HAP-1 (cell line): Measurements from ENCODE around the gene MYL4.

Experiments used
- DNase-seq, 2 experiments: peaks; one replicate each; pipeline ENCODE4 v3.0.0-alpha.2; 2016 to 2020; ENCODE audit warnings: low spot score in 2 of 2
- H3K27me3 ChIP-seq: fragments of 250-450 bp; sonication (Bioruptor Pico); 2 replicates; pipeline ENCODE4 v1.5.1; 2020; ENCODE audit warnings: low read depth, mild to moderate bottlenecking, moderate library complexity
- H3K36me3 ChIP-seq: fragments of 250-450 bp; sonication (Bioruptor Pico); replicated peaks from 2 replicates; pipeline ENCODE4 v1.5.1; 2020; ENCODE audit warnings: mild to moderate bottlenecking
- H3K4me1 ChIP-seq: fragments of 250-450 bp; sonication (Bioruptor Pico); 2 replicates; pipeline ENCODE4 v1.5.1; 2020; ENCODE audit warnings: mild to moderate bottlenecking
- H3K4me3 ChIP-seq: fragments of 250-450 bp; sonication (Bioruptor Pico); 2 replicates; pipeline ENCODE4 v1.5.1; 2020; ENCODE audit warnings: mild to moderate bottlenecking, moderate library complexity
- H3K9me3 ChIP-seq: fragments of 250-450 bp; sonication (Bioruptor Pico); 2 replicates; pipeline ENCODE4 v1.5.1; 2020; ENCODE audit warnings: mild to moderate bottlenecking, moderate library complexity
- in situ Hi-C: fragments of 300-500 bp; cut with MboI; formaldehyde crosslinking; loops from 3 replicates; pipeline ENCODE4 v1.14.3; 2020; ENCODE audit warnings: low sequenced_read_pairs, inconsistent platforms, mixed read lengths

Gene MYL4

GRCh38 chr17:47184681-47185080 is 24.5 kb upstream of the MYL4 start:
- in situ Hi-C loops, result no loop called here
- Histone ChIP-seq H3K9me3 (no peaks in the 10 kb centered on the region), H3K4me1 (peaks cover 19% of the 10 kb centered on the region), H3K27me3 (no peaks in the 10 kb centered on the region), H3K36me3 (peaks cover 14% of the 10 kb centered on the region), H3K4me3 (no peak overlapping the region)
- DNase-seq, result no peak

GRCh38 chr17:47188271-47188875 is 20.8 kb upstream of the MYL4 start:
- H3K4me1 ChIP-seq, result peaks cover 21% of the 10 kb centered on the region

GRCh38 chr17:47188876-47189731 is 20.0 kb upstream of the MYL4 start, which contains the start of gene CDC27:
Gene CDC27, minus strand, starts transcription at chr17:47189295. Its CDS starts 123 bp downstream, at chr17:47189172.
- in situ Hi-C loops, result no loop called here
- peaks cover 16% of the 10 kb centered on the region for H3K4me1 ChIP-seq

More at GRCh38 chr17:47188271-47188875, 20.8 kb upstream of the MYL4 start:
- Histone ChIP-seq H3K27me3 (no peaks in the 10 kb centered on the region), H3K36me3 (no peaks in the 10 kb centered on the region; the same call in 1 of the 2 replicates), H3K4me3 (peak overlapping the region; percentile 89), H3K9me3 (no peaks in the 10 kb centered on the region)
- DNase-seq, result peak; percentile 12 to 24
- in situ Hi-C loops, result no loop called here

GRCh38 chr17:47189732-47190237 is 19.4 kb upstream of the MYL4 start:
- in situ Hi-C loops, result no loop called here
- Histone ChIP-seq H3K4me1 (peaks cover 12% of the 10 kb centered on the region), H3K36me3 (no peaks in the 10 kb centered on the region), H3K27me3 (no peaks in the 10 kb centered on the region), H3K4me3 (peak overlapping the region; percentile 89), H3K9me3 (no peaks in the 10 kb centered on the region)
- DNase-seq, result no peak

More at GRCh38 chr17:47188876-47189731, 20.0 kb upstream of the MYL4 start, which contains the start of gene CDC27:
- H3K36me3 ChIP-seq, result no peaks in the 10 kb centered on the region
- H3K27me3 ChIP-seq, result no peaks in the 10 kb centered on the region
- H3K9me3 ChIP-seq, result no peaks in the 10 kb centered on the region
- H3K4me3 ChIP-seq, result peak within 1 kb of the TSS; percentile 89
- DNase-seq, result peak; percentile 91 to 100

GRCh38 chr17:47190243-47190642 is 18.9 kb upstream of the MYL4 start:
- no peaks in the 10 kb centered on the region for H3K36me3 ChIP-seq
- peaks cover 11% of the 10 kb centered on the region for H3K4me1 ChIP-seq
- H3K9me3 ChIP-seq, result no peaks in the 10 kb centered on the region
- in situ Hi-C loops, result no loop called here
- H3K4me3 ChIP-seq, result no peak overlapping the region
- DNase-seq, result no peak
- no peaks in the 10 kb centered on the region for H3K27me3 ChIP-seq

GRCh38 chr17:47190770-47191169 is 18.4 kb upstream of the MYL4 start:
- Histone ChIP-seq H3K9me3 (no peaks in the 10 kb centered on the region), H3K36me3 (no peaks in the 10 kb centered on the region), H3K4me1 (peaks cover 11% of the 10 kb centered on the region), H3K4me3 (no peak overlapping the region), H3K27me3 (no peaks in the 10 kb centered on the region)
- no peak for DNase-seq
- in situ Hi-C loops, result no loop called here

- no peak overlapping the region for H3K4me3 ChIP-seq
- peaks cover 5% of the 10 kb centered on the region; the same call in 1 of the 2 replicates for H3K27me3 ChIP-seq
- in situ Hi-C loops, result no loop called here
- H3K9me3 ChIP-seq, result no peaks in the 10 kb centered on the region
- no peak for DNase-seq
- no peaks in the 10 kb centered on the region for H3K36me3 ChIP-seq
- H3K4me1 ChIP-seq, result peaks cover 9% of the 10 kb centered on the region
Measured at GRCh38 chr17:47192554-47192953, 16.6 kb upstream of the MYL4 start.

- no peak for DNase-seq
- no peaks in the 10 kb centered on the region for H3K36me3 ChIP-seq
- peaks cover 5% of the 10 kb centered on the region; the same call in 1 of the 2 replicates for H3K27me3 ChIP-seq
- H3K4me1 ChIP-seq, result peaks cover 4% of the 10 kb centered on the region
- H3K4me3 ChIP-seq, result no peak overlapping the region
- no peaks in the 10 kb centered on the region for H3K9me3 ChIP-seq
- in situ Hi-C loops, result no loop called here
Measured at GRCh38 chr17:47193931-47194511, 15.1 kb upstream of the MYL4 start.

- H3K4me1 ChIP-seq, result no peaks in the 10 kb centered on the region
- no peak overlapping the region for H3K4me3 ChIP-seq
- H3K27me3 ChIP-seq, result peaks cover 5% of the 10 kb centered on the region; the same call in 1 of the 2 replicates
- no peak for DNase-seq
- H3K9me3 ChIP-seq, result no peaks in the 10 kb centered on the region
- in situ Hi-C loops, result no loop called here
- H3K36me3 ChIP-seq, result no peaks in the 10 kb centered on the region
Measured at GRCh38 chr17:47197821-47198220, 11.3 kb upstream of the MYL4 start.

- H3K36me3 ChIP-seq, result no peaks in the 10 kb centered on the region
- DNase-seq, result no peak
- in situ Hi-C loops, result no loop called here
Measured at GRCh38 chr17:47199627-47200324, 9.4 kb upstream of the MYL4 start.

GRCh38 chr17:47200325-47200664 is 8.9 kb upstream of the MYL4 start:
- no peaks in the 10 kb centered on the region for H3K4me1 ChIP-seq
- no peak for DNase-seq

More at GRCh38 chr17:47199627-47200324, 9.4 kb upstream of the MYL4 start:
- Histone ChIP-seq H3K9me3 (no peaks in the 10 kb centered on the region), H3K4me1 (no peaks in the 10 kb centered on the region), H3K4me3 (no peak overlapping the region), H3K27me3 (peaks cover 5% of the 10 kb centered on the region; the same call in 1 of the 2 replicates)

GRCh38 chr17:47201166-47201565 is 8.0 kb upstream of the MYL4 start:
- H3K9me3 ChIP-seq, result no peaks in the 10 kb centered on the region
- H3K36me3 ChIP-seq, result no peaks in the 10 kb centered on the region
- H3K4me3 ChIP-seq, result no peak overlapping the region
- DNase-seq, result no peak
- H3K4me1 ChIP-seq, result no peaks in the 10 kb centered on the region
- in situ Hi-C loops, result no loop called here
- peaks cover 5% of the 10 kb centered on the region; the same call in 1 of the 2 replicates for H3K27me3 ChIP-seq

More at GRCh38 chr17:47200325-47200664, 8.9 kb upstream of the MYL4 start:
- no peaks in the 10 kb centered on the region for H3K9me3 ChIP-seq
- peaks cover 5% of the 10 kb centered on the region; the same call in 1 of the 2 replicates for H3K27me3 ChIP-seq
- no peak overlapping the region for H3K4me3 ChIP-seq
- no peaks in the 10 kb centered on the region for H3K36me3 ChIP-seq
- in situ Hi-C loops, result no loop called here

GRCh38 chr17:47203984-47204721 is 5.0 kb upstream of the MYL4 start:
- no peak for DNase-seq

More at GRCh38 chr17:47203984-47204721, 5.0 kb upstream of the MYL4 start:
- no peaks in the 10 kb centered on the region for H3K27me3 ChIP-seq
- H3K4me1 ChIP-seq, result no peaks in the 10 kb centered on the region
- in situ Hi-C loops, result no loop called here
- H3K9me3 ChIP-seq, result no peaks in the 10 kb centered on the region
- H3K4me3 ChIP-seq, result no peak overlapping the region
- H3K36me3 ChIP-seq, result no peaks in the 10 kb centered on the region
